Measurements from ENCODE around the gene MOB3C.

DNA sequence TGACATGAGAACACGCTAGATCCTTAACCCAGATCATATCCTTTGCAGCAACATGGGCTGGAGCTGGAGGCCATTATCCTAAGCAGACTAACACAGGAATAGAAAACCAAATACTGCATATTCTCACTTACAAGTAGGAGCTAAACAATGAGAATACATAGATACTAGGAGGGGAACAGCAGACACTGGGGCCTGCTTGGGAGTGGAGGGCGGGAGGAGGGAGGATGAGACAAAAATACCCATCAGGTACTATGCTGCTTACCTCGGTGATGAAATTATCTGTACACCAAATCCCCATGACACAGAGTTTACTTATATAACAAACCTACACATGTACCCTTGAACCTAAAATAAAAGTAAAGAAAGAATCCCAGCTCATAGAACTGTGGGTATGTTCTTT is 1.2 kb upstream of the MOB3C start:
- TF ChIP-seq, protein P1, sequence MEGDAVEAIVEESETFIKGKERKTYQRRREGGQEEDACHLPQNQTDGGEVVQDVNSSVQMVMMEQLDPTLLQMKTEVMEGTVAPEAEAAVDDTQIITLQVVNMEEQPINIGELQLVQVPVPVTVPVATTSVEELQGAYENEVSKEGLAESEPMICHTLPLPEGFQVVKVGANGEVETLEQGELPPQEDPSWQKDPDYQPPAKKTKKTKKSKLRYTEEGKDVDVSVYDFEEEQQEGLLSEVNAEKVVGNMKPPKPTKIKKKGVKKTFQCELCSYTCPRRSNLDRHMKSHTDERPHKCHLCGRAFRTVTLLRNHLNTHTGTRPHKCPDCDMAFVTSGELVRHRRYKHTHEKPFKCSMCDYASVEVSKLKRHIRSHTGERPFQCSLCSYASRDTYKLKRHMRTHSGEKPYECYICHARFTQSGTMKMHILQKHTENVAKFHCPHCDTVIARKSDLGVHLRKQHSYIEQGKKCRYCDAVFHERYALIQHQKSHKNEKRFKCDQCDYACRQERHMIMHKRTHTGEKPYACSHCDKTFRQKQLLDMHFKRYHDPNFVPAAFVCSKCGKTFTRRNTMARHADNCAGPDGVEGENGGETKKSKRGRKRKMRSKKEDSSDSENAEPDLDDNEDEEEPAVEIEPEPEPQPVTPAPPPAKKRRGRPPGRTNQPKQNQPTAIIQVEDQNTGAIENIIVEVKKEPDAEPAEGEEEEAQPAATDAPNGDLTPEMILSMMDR (IDR thresholded peaks at IDR 0.05; ENCODE audit: low read length) = no peak
- TF ChIP-seq EZH2phosphoT487 (IDR thresholded peaks at IDR 0.05; ENCODE audit: low read length) (no peak), EZH2 (optimal IDR thresholded peaks at IDR 0.05; ENCODE audit: low read depth, low read length) (no peak)
